Measurements from ENCODE around the gene INO80E. TPM values are rescaled to one million over a fixed set of nuclear protein-coding genes. Genes with fewer than 3 reads are reported as not detected.
A peak's percentile ranks its signal among the peaks of the same experiment; 100 is the strongest.

INO80E gene
- total RNA-seq, 1 donor: 25.9 TPM

GRCh38 chr16:29993903-29994599 lies 2.0 kb upstream of the INO80E start:
- no peak for DNase-seq (ENCODE audit: low read depth)
- no peak overlapping the region for H3K4me3 ChIP-seq (ENCODE audit: low read depth, low read length)
- no peak for TF ChIP-seq CTCF (IDR thresholded peaks at IDR 0.05; ENCODE audit: insufficient read depth, low read depth, low read length)

- no peak for TF ChIP-seq CTCF (IDR thresholded peaks at IDR 0.05; ENCODE audit: insufficient read depth, low read depth, low read length)
- peak overlapping the region; percentile 96 for H3K4me3 ChIP-seq (ENCODE audit: low read depth, low read length)
- DNase-seq (ENCODE audit: low read depth): peak; percentile 41
These were observed 1.3 kb upstream of the INO80E start for GRCh38 chr16:29994600-29995323.

GRCh38 chr16:29995324-29995910 lies 624 bp upstream of the INO80E start, which contains the start of gene HIRIP3:
TSS of gene HIRIP3 (minus strand) at chr16:29995617. CDS start at chr16:29995605, 12 bp downstream.
- DNase-seq (ENCODE audit: low read depth): peak; percentile 70
- TF ChIP-seq CTCF (IDR thresholded peaks at IDR 0.05; ENCODE audit: insufficient read depth, low read depth, low read length): no peak
- peak within 1 kb of the TSS; percentile 96 for H3K4me3 ChIP-seq (ENCODE audit: low read depth, low read length)

- no peak for DNase-seq (ENCODE audit: low read depth)
- H3K4me3 ChIP-seq (ENCODE audit: low read depth, low read length): peak overlapping the region; percentile 96
- TF ChIP-seq CTCF (IDR thresholded peaks at IDR 0.05; ENCODE audit: insufficient read depth, low read depth, low read length): no peak
These were observed 767 bp downstream of the INO80E start for GRCh38 chr16:29996766-29997250.

GRCh38 chr16:29999605-30000004 lies 3.6 kb downstream of the INO80E start:
- TF ChIP-seq CTCF (IDR thresholded peaks at IDR 0.05; ENCODE audit: insufficient read depth, low read depth, low read length): no peak
- no peak overlapping the region for H3K4me3 ChIP-seq (ENCODE audit: low read depth, low read length)
- DNase-seq (ENCODE audit: low read depth): no peak

- no peak overlapping the region for H3K4me3 ChIP-seq (ENCODE audit: low read depth, low read length)
- no peak for TF ChIP-seq CTCF (IDR thresholded peaks at IDR 0.05; ENCODE audit: insufficient read depth, low read depth, low read length)
These were observed 4.9 kb downstream of the INO80E start for GRCh38 chr16:30000735-30001631.

More at GRCh38 chr16:30000735-30001631, 4.9 kb downstream of the INO80E start:
- DNase-seq (ENCODE audit: low read depth): no peak

Data from fibroblast of villous mesenchyme (primary cell).